Sigmoid colon (tissue), 7 donors: ENCODE data around the gene FLNB. TPM values are rescaled to one million over a fixed set of nuclear protein-coding genes. Genes with fewer than 3 reads are reported as not detected.
"Not testable (repeated sequence)": the region's sequence is repeated elsewhere in the genome, so short reads cannot be mapped to it uniquely, and the experiment has no call there.

ENCODE experiments used
- DNase-seq: peaks from one replicate; pipeline ENCODE4 v3.0.0-alpha.2; 2019
- H3K27ac ChIP-seq, 4 donors: fragments of 200-600 bp; sonication (generic); one replicate each; pipeline ENCODE4 v1.5.1; 2016 to 2019; ENCODE audit warnings: mild to moderate bottlenecking in 1 of 4
- H3K27me3 ChIP-seq, 3 donors: fragments of 200-600 bp; sonication (generic); one replicate each; pipeline ENCODE4 v1.5.1; 2019; ENCODE audit warnings: mild to moderate bottlenecking in 1 of 3
- H3K36me3 ChIP-seq, 4 donors: fragments of 200-600 bp; sonication (generic); one replicate each; pipeline ENCODE4 v1.5.1; 2016 to 2019
- H3K4me1 ChIP-seq, 4 donors: fragments of 200-600 bp; sonication (generic); one replicate each; pipeline ENCODE4 v1.5.1; 2017 to 2019
- H3K4me3 ChIP-seq, 4 donors: fragments of 200-600 bp; sonication (generic); one replicate each; pipeline ENCODE4 v1.5.1; 2017 to 2019; ENCODE audit warnings: mild to moderate bottlenecking in 2 of 4, moderate library complexity in 1 of 4
- H3K9me3 ChIP-seq, 4 donors: fragments of 200-600 bp in 3 of 4; sonication (generic) in 3 of 4; one replicate each; pipeline versions ENCODE4 v1.5.1 to v1.6.1; 2013 to 2019
- CTCF ChIP-seq, 4 experiments: fragments of 450-650 bp in 3 of 4; fragments of 200-600 bp in 1 of 4; IDR thresholded peaks; one replicate each; pipeline ENCODE4 v1.5.1; 2016 to 2019; ENCODE audit warnings: antibody characterized with exemption in 4 of 4, mild to moderate bottlenecking in 3 of 4, moderate library complexity in 2 of 4
- EP300 ChIP-seq, 4 donors: sonication (generic); formaldehyde crosslinking; IDR thresholded peaks; one replicate each; pipeline ENCODE4 v1.6.1; 2017; ENCODE audit warnings: antibody characterized with exemption in 4 of 4
- POLR2A ChIP-seq, 2 donors: fragments of 450-650 bp; IDR thresholded peaks; one replicate each; pipeline ENCODE4 v1.6.1; 2016; ENCODE audit warnings: antibody characterized with exemption in 2 of 2, mild to moderate bottlenecking in 2 of 2, moderate library complexity in 2 of 2
- POLR2AphosphoS5 ChIP-seq, 4 donors: sonication (generic); formaldehyde crosslinking; IDR thresholded peaks; one replicate each; pipeline ENCODE4 v1.6.1; 2017; ENCODE audit warnings: antibody characterized with exemption in 4 of 4
- WGBS, 2 donors: extraction: QIAGEN DNeasy Blood & Tissue Kit; methylation state at CpG; one replicate each; pipeline ENCODE4 v1.1.7; 2013; 5-methylcytosine and 5-hydroxymethylcytosine counted together
- intact Hi-C: fragments of 100-400 bp; cut with DNase I; formaldehyde crosslinking; loops from one replicate; pipeline ENCODE4 v1.15.1; 2023
- polyA plus RNA-seq, 3 donors: library from polyadenylated mRNA; stranded (reverse); fragments of 200-250 nt; gene quantifications; one replicate each; pipeline ENCODE4 v1.2.3, GENCODE V29; 2013
- total RNA-seq, 4 donors: library from RNA; depleted of rRNA; stranded (reverse); fragments of >200 nt; gene quantifications; one replicate each; pipeline ENCODE4 v1.1.0, GENCODE V29; 2016
- donor health status: healthy with polysubstance abuse.
- donor health status: Bipolar disorder and iron deficiency.
- donor health status: healthy.

The FLNB gene
- total and polyA plus RNA-seq, 7 donors, result 51.7 to 277 (median 109) TPM

- Histone ChIP-seq H3K36me3 (no peaks in the 10 kb centered on the region), H3K4me3 (no peak overlapping the region), H3K27ac (no peak overlapping the region), H3K4me1 (peaks cover 0 to 18% (median 11%) of the 10 kb centered on the region in 4 donors), H3K27me3 (no peaks in the 10 kb centered on the region), H3K9me3 (no peaks in the 10 kb centered on the region)
- intact Hi-C loops, result no loop called here
- 64 to 81% methylated on average over 9 of the region's 9 CpGs for WGBS, 2 donors
- TF ChIP-seq EP300 (IDR thresholded peaks at IDR 0.05) (no peak), POLR2AphosphoS5 (IDR thresholded peaks at IDR 0.05) (no peak), POLR2A (IDR thresholded peaks at IDR 0.05) (no peak), CTCF (IDR thresholded peaks at IDR 0.05) (no peak)
- DNase-seq, result no peak
Observed at GRCh38 chr3:57985176-57985983, 22.8 kb upstream of the FLNB start.

DNA sequence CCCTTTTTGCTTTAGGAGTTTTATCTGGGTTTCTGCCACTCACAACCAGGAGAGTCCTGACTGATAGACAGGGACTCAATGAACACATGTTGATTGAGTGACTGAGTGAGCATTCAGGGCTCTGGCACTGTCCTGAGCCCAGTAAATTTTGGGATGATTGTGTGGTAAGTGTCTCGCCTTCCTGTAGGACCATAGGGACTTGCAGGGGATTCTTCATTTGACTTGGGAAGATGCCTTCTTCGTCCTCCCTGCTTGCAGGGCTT, 22.3 kb upstream of the FLNB start:
- Histone ChIP-seq H3K4me1 (peaks cover 0 to 18% (median 11%) of the 10 kb centered on the region in 4 donors), H3K4me3 (no peak overlapping the region), H3K27me3 (no peaks in the 10 kb centered on the region), H3K9me3 (no peaks in the 10 kb centered on the region), H3K36me3 (no peaks in the 10 kb centered on the region), H3K27ac (no peak overlapping the region)
- DNase-seq, result no peak
- intact Hi-C loops, result no loop called here
- WGBS, 2 donors, result 96% methylated on average over 2 of the region's 2 CpGs
- TF ChIP-seq POLR2A (IDR thresholded peaks at IDR 0.05) (no peak), EP300 (IDR thresholded peaks at IDR 0.05) (no peak), POLR2AphosphoS5 (IDR thresholded peaks at IDR 0.05) (no peak), CTCF (IDR thresholded peaks at IDR 0.05) (no peak)

GRCh38 chr3:57986261-57986660, 22.0 kb upstream of the FLNB start:
- H3K4me1 ChIP-seq, result peaks cover 0 to 18% (median 11%) of the 10 kb centered on the region in 4 donors
- H3K36me3 ChIP-seq, result no peaks in the 10 kb centered on the region
- TF ChIP-seq POLR2AphosphoS5 (IDR thresholded peaks at IDR 0.05) (no peak), CTCF (IDR thresholded peaks at IDR 0.05) (no peak), POLR2A (IDR thresholded peaks at IDR 0.05) (no peak), EP300 (IDR thresholded peaks at IDR 0.05) (no peak)
- no peak for DNase-seq
- H3K27me3 ChIP-seq, result no peaks in the 10 kb centered on the region
- H3K4me3 ChIP-seq, result no peak overlapping the region
- H3K27ac ChIP-seq, result no peak overlapping the region
- intact Hi-C loops, result no loop called here
- no peaks in the 10 kb centered on the region for H3K9me3 ChIP-seq
- WGBS, 2 donors, result 95 to 97% methylated on average over 4 of the region's 4 CpGs

DNA sequence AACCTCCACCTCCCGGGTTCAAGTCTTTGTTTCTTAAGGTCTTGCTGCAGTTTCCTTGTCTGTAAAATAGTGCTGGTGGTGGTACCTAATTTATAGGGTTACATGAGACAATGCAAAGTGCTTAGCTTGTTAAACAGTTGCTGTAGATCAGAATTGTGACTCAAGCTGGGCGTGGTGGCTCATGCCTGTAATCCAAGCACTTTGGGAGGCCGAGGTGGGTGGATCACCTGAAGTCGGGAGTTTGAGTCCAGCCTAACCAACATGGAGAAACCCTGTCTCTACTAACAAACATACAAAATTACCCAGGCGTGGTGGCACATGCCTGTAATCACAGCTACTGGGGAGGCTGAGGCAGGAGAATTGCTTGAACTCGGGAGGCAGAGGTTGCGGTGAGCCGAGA, 19.0 kb upstream of the FLNB start:
- not testable (repeated sequence) for DNase-seq
- 39 to 76% methylated on average over 8 of the region's 8 CpGs for WGBS, 2 donors

DNA sequence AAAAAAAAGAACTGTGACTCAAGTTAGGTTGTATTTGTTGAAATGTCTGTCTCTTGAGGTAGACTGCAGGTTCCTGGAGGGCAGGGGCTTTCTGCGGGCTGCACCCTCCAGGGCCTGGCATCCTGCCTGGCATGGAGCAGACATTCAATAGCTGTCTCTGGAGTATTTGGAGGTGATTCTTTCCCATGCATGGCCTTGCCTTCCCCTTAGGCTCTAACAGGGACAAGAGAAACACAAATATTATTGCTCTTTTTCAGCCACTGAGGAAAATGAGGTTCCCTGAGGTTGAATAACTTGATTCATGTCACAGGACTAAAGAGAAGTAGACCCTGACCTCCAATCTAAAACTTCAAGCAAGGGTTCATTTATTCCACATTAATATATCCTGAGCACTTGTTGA, 18.6 kb upstream of the FLNB start:
- no peak for DNase-seq
- Histone ChIP-seq H3K4me1 (no peaks in the 10 kb centered on the region), H3K27me3 (no peaks in the 10 kb centered on the region), H3K36me3 (no peaks in the 10 kb centered on the region), H3K27ac (no peak overlapping the region), H3K9me3 (no peaks in the 10 kb centered on the region), H3K4me3 (no peak overlapping the region)
- intact Hi-C loops, result no loop called here
- TF ChIP-seq CTCF (IDR thresholded peaks at IDR 0.05) (no peak), EP300 (IDR thresholded peaks at IDR 0.05) (no peak), POLR2A (IDR thresholded peaks at IDR 0.05) (no peak), POLR2AphosphoS5 (IDR thresholded peaks at IDR 0.05) (no peak)
- 93 to 94% methylated on average over 1 of the region's 1 CpG for WGBS, 2 donors

More for the DNA sequence above, 19.0 kb upstream of the FLNB start:
- H3K27me3 ChIP-seq, H3K27ac ChIP-seq, H3K4me1 ChIP-seq, H3K4me3 ChIP-seq, intact Hi-C loops, H3K9me3 ChIP-seq, H3K36me3 ChIP-seq: not testable (repeated sequence)
